Right cardiac atrium (tissue), 5 donors: ENCODE data around the gene TIAM2. TPM values are rescaled to one million over a fixed set of nuclear protein-coding genes. Genes with fewer than 3 reads are reported as not detected.
"Not testable (repeated sequence)": the region's sequence is repeated elsewhere in the genome, so short reads cannot be mapped to it uniquely, and the experiment has no call there.

ENCODE experiments used
- ATAC-seq, 2 donors: fragments of 200-7000 bp; cut with Tn5 transposase; one replicate each; pipeline versions ENCODE4 v1.8.0 to v1.9.1; 2020; ENCODE audit warnings: moderate library complexity in 2 of 2, mild to moderate bottlenecking in 1 of 2
- DNase-seq, 3 donors: peaks; one replicate each; pipeline ENCODE4 v3.0.0-alpha.2; 2020
- H3K27ac ChIP-seq: one replicate; pipeline ENCODE4 v1.5.1; 2013; ENCODE audit warnings: mild to moderate bottlenecking, low read length, control low read depth, moderate library complexity
- H3K27me3 ChIP-seq: one replicate; pipeline ENCODE4 v1.6.1; 2013; ENCODE audit not compliant: control insufficient read depth, insufficient read depth
- H3K4me1 ChIP-seq: one replicate; pipeline ENCODE4 v1.6.1; 2013; ENCODE audit warnings: low read length; ENCODE audit not compliant: control insufficient read depth, insufficient read depth
- H3K4me3 ChIP-seq: one replicate; pipeline ENCODE4 v1.5.1; 2013; ENCODE audit warnings: low read length, control low read depth
- H3K9me3 ChIP-seq: one replicate; pipeline ENCODE4 v1.6.1; 2013; ENCODE audit warnings: low read length; ENCODE audit not compliant: control insufficient read depth
- WGBS: extraction: QIAGEN DNeasy Blood & Tissue Kit; methylation state at CpG from one replicate; pipeline ENCODE4 v1.1.7; 2013; 5-methylcytosine and 5-hydroxymethylcytosine counted together
- intact Hi-C, 4 donors: fragments of 100-400 bp; cut with DNase I; formaldehyde crosslinking; loops; one replicate each; pipeline versions ENCODE4 v1.11.0 to v1.14.0; 2022 to 2023
- polyA plus RNA-seq: library from polyadenylated mRNA; stranded (reverse); fragments of 200-250 nt; gene quantifications from one replicate; pipeline ENCODE4 v1.2.3, GENCODE V29; 2013
- total RNA-seq, 4 donors: library from RNA; stranded (reverse); fragmentation: NEBNext Ultra II Directional; extraction: Animal tissue kit (Norgen Biotek cat#: 25700); gene quantifications; one replicate each; pipeline ENCODE4 v1.2.1, GENCODE V29; 2021
- donor health status: healthy with polysubstance abuse.
- donor health status: DM: no; HTN: yes; CAD: no.
- donor health status: DM: no; HTN: no; CAD: no.
- donor health status: DM: no; HTN: yes; CAD: no; lungs with severe emphysema.
- donor health status: DM: yes; HTN: yes; CAD: no.

The TIAM2 gene
- total and polyA plus RNA-seq, 5 donors, result 6.6 to 13.9 (median 11.8) TPM

DNA sequence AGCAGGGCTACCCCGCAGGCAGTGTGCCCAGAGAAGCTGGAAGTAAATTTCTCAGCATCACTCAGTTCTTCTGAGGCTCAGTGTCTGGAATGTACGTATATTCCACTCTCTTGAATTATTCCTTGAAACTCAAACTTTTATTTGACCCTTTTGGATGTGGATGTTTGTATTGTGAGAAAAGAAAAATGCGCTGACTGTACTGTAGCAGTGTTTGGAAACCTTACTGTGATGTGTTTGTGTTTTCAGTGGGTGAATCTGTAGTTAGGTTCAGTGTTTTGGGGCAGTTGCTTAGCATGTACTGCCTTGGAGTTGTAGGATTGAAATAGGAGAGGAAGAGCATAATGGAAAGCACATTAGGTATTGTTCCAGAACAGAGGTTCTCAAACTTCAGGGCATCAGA is 13.5 kb downstream of the TIAM2 start:
- intact Hi-C loops, result no loop called here
- Histone ChIP-seq H3K27me3 (no peaks in the 10 kb centered on the region), H3K27ac (no peak overlapping the region), H3K4me1 (no peaks in the 10 kb centered on the region), H3K9me3 (no peaks in the 10 kb centered on the region), H3K4me3 (no peak overlapping the region)
- 92% methylated on average over 3 of the region's 3 CpGs for WGBS
- DNase-seq, result no peak
- no peak for ATAC-seq

DNA sequence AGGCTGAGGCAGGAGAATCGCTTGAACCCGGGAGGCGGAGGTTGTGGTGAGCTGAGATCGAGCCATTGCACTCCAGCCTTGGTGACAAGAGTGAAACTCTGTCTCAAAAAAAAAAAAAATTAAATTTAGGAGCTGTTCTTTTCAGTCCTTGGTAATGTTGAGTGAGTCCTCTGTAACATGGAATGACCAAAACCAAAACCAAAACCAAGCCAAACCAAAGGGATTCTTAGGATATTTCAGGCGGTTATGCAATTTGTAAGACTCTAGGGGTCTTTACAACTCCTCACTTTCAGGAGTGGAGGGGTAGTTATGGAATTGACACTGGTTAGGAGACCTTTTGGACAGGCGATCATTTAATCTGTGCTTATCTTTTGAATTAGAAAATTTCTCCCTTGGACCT is 15.8 kb downstream of the TIAM2 start:
- no peaks in the 10 kb centered on the region for H3K27me3 ChIP-seq
- no peak for DNase-seq
- no peaks in the 10 kb centered on the region for H3K9me3 ChIP-seq
- WGBS, result 85% methylated on average over 6 of the region's 6 CpGs
- no peak overlapping the region for H3K27ac ChIP-seq
- H3K4me3 ChIP-seq, result no peak overlapping the region
- intact Hi-C loops, result no loop called here
- no peak for ATAC-seq
- H3K4me1 ChIP-seq, result no peaks in the 10 kb centered on the region

DNA sequence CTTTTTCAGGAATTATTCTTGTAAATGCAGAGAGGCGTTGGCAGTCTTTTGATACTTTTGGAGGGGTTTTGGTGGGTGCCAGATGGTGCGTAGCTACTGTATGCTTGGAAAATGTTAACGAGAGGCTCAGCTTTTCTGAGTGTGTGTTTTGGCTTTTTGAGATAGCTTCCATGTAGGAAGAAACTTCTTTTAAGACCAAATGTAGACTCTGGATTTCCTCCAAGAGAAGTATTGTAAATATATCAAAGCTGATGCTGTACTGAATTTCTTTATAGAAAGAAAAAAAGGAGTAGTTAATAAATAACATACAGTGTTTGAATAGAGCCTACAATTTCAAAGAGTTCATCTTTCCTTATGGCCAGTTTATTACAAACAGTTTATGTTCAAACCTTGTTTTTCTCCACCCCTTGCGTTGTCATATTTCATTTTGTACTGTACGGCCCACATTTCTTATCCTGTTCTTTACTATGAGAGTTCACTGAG is 16.7 kb downstream of the TIAM2 start:
- Histone ChIP-seq H3K27ac (no peak overlapping the region), H3K9me3 (no peaks in the 10 kb centered on the region), H3K4me3 (no peak overlapping the region), H3K4me1 (no peaks in the 10 kb centered on the region), H3K27me3 (no peaks in the 10 kb centered on the region)
- 76% methylated on average over 5 of the region's 5 CpGs for WGBS
- DNase-seq (no peak), ATAC-seq (no peak)
- intact Hi-C loops, result no loop called here

DNA sequence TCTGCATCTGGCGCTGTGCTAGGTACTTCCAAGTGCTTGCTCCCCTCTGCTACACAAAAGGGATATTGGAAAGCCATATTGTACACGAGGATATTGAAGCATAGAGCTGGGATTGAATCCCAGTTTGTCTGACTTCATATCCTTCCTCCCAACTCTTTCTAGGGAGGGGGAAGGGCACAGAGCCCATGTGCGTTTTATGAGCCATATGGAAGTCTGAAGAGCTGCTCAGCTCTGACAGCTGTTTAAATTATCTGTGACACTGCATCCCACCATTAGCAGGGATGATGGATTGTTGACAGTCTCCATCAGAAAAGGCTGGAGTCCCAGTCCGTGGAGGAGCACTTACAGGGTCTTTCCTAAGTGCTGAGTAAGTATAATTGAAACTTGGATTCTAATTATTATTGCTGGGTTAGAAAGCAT is 18.4 kb downstream of the TIAM2 start:
- ATAC-seq, result peak in 1 of 2 donors; percentile 70
- Histone ChIP-seq H3K4me3 (no peak overlapping the region), H3K27ac (no peak overlapping the region), H3K9me3 (no peaks in the 10 kb centered on the region), H3K27me3 (no peaks in the 10 kb centered on the region), H3K4me1 (no peaks in the 10 kb centered on the region)
- WGBS, result 43% methylated on average over 4 of the region's 4 CpGs
- no peak for DNase-seq
- intact Hi-C loops, result no loop called here

DNA sequence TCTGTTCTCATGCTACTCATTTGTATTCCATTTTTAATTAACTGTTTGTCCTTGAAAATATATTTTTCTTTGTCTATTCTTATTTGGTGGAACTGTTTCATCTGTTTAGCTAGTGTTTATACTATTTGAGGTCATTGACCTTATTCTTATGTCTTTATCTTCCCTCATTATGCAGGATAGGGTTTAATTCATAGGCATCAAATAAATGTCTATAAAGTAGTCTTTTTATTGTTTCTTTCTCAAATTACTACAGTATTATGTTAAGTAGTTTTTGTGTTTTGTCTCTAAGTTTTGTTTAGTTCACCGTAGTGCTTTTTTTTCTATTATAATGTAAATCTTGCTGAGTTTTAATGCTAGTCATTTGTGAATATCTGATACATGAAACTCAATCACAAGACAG is 19.0 kb downstream of the TIAM2 start:
- DNase-seq, result no peak
- H3K4me3 ChIP-seq, result no peak overlapping the region
- no peaks in the 10 kb centered on the region for H3K27me3 ChIP-seq
- ATAC-seq, result no peak
- no peaks in the 10 kb centered on the region for H3K9me3 ChIP-seq
- H3K27ac ChIP-seq, result no peak overlapping the region
- intact Hi-C loops, result no loop called here
- WGBS, result 92% methylated on average over 1 of the region's 1 CpG
- H3K4me1 ChIP-seq, result no peaks in the 10 kb centered on the region

DNA sequence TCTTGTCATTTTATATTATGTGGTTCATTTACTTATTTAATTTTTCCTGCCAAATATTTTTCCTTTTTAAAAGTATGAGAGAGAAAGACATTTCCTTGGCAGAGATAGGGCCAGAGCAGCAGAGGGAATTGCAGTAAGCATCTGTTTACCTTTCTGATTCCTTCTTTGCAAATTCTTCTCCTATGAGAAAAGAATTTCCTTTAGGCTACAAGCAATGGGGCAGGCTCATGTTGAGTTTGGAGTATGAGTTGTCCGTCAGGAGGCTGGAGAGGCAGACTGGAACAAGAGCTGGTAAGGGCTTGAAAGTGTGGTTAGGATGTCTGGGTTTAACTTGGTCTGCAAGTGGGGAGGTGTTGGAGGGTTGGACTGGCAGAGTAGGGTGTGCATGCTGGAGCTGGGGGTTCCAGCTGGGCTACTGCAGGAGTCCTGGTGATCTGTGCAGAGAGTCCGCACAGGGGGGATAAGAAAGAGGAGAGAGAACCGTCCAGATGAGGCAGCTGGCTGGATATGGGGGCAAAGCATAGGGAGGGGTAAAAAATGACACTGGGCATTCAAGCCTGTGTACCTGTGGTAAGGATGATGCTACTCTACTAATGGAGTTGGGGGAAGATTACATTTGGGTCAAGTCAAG is 19.7 kb downstream of the TIAM2 start:
- no peak overlapping the region for H3K4me3 ChIP-seq
- H3K4me1 ChIP-seq, result no peaks in the 10 kb centered on the region
- no peaks in the 10 kb centered on the region for H3K9me3 ChIP-seq
- DNase-seq (no peak), ATAC-seq (no peak)
- H3K27me3 ChIP-seq, result no peaks in the 10 kb centered on the region
- H3K27ac ChIP-seq, result no peak overlapping the region
- 93% methylated on average over 3 of the region's 3 CpGs for WGBS
- intact Hi-C loops, result no loop called here

DNA sequence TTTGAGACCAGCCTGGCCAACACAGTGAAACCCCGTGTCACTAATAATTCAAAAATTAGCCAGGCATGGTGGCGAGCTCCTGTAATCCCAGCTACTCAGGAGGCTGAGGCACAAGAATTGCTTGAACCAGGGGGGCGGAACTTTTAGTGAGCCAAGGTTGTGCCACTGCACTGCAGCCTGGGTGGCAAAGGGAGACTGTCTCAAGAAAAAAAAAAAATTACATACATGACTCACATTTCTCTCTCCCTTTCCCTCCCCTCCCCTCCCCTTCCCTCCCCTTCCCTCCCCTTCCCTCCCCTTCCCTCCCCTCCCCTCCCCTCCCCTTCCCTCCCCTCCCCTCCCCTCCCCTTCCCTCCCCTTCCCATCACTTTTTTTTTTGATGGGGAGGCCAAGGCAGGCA is 23.3 kb downstream of the TIAM2 start:
- H3K4me3 ChIP-seq, H3K27ac ChIP-seq, H3K4me1 ChIP-seq, H3K9me3 ChIP-seq, DNase-seq, intact Hi-C loops, H3K27me3 ChIP-seq, ATAC-seq: not testable (repeated sequence)
- 97% methylated on average over 3 of the region's 3 CpGs for WGBS

DNA sequence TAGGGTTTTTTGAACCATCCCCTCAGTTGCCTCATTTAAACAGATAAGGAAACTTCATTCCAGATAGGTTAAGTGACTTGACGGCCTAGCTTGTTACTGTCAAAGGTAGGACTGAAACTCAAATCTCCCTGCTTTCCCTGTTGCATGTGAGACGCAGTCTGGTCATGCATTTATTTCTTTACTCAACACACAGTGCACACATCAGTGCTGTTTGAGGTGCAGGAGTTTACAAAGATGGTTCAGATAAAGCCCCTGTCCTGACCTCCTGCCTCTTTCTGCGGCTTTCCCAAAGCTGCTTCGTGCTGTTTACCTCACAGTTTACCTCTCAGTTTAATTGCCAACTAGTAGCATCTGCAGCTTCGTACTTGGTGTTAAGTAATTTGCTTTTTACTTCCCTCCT is 26.6 kb downstream of the TIAM2 start:
- DNase-seq (no peak), ATAC-seq (no peak)
- WGBS, result 91% methylated on average over 5 of the region's 5 CpGs
- intact Hi-C loops, result no loop called here
- Histone ChIP-seq H3K4me1 (no peaks in the 10 kb centered on the region), H3K4me3 (no peak overlapping the region), H3K9me3 (no peaks in the 10 kb centered on the region), H3K27ac (no peak overlapping the region), H3K27me3 (no peaks in the 10 kb centered on the region)

DNA sequence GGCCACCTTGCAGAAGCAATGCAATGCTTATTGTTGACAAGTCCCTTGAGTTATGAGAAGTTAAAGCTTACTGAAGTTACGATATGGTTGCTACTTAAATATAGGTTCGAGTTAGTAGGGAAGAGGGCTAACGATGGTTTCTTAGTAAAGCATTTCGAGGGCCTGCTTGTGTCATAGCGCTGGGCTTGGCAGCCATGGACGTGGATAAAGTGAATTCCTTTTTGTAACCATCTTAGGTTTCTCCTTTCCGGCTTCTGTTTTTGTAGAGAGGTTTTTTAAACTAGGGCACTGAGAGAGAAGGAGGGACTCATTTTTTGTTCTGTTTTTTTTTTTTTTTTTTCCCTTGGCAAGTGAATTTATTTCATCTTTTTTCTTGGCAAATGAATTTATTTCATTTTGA is 27.6 kb downstream of the TIAM2 start:
- H3K4me3 ChIP-seq, result no peak overlapping the region
- H3K27ac ChIP-seq, result no peak overlapping the region
- H3K27me3 ChIP-seq, result no peaks in the 10 kb centered on the region
- no peaks in the 10 kb centered on the region for H3K9me3 ChIP-seq
- ATAC-seq (no peak), DNase-seq (no peak)
- WGBS, result 82% methylated on average over 7 of the region's 7 CpGs
- no peaks in the 10 kb centered on the region for H3K4me1 ChIP-seq
- intact Hi-C loops, result no loop called here

DNA sequence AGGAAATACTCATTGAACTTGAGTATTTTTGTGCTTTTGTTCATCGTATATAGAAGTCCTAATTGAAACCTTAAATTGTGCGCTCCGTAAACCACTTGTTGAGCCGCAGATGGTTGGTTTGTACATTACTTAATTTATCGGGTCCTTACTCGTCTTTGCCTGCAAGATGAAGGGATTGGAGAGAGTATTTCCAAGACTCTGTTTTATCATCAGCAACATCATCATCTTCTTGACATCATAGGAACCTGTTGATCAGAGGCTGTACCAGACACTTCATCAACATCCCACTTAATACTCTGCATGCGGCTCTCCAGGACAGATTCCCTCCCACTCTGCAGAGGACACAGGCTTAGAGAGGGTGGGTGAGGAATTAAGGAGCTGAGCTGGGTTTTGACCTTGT is 28.6 kb downstream of the TIAM2 start:
- Histone ChIP-seq H3K4me1 (no peaks in the 10 kb centered on the region), H3K9me3 (no peaks in the 10 kb centered on the region), H3K4me3 (no peak overlapping the region), H3K27me3 (no peaks in the 10 kb centered on the region), H3K27ac (no peak overlapping the region)
- ATAC-seq (no peak), DNase-seq (no peak)
- 93% methylated on average over 7 of the region's 7 CpGs for WGBS
- intact Hi-C loops, result no loop called here

DNA sequence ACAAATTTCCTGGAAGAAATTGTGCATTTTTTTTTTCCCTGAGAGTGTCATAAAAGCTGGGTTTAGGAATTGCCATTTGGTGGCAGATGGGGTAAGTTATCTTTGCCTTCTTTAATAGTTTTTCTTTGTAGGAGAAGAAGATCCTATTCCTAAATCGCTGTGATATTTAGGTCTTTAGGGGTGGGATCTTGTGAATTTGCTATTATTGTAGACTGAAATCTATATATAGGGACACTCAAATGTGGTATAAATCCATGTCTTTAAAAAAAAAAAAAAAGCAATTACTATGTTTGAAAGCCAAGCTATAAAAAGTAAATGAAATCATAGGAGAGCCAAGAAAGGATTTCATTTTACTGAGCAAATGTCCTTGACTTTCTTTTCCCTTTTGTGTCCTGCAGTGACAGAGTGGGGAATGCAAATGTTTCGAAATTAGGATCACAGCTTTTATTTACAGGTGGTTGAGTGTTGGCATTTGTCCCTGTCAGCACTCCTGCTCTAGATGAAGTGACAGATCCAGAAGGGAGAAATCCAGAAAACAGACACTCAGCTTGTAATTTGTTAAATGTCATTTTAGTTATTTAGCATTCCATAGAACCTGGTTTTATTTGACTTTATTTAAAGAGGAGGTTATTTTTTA is 29.4 kb downstream of the TIAM2 start:
- Histone ChIP-seq H3K4me3 (no peak overlapping the region), H3K4me1 (no peaks in the 10 kb centered on the region), H3K27me3 (no peaks in the 10 kb centered on the region), H3K27ac (no peak overlapping the region), H3K9me3 (no peaks in the 10 kb centered on the region)
- intact Hi-C loops, result no loop called here
- WGBS, result 76% methylated on average over 2 of the region's 2 CpGs
- DNase-seq (no peak), ATAC-seq (no peak)
